ENCODE results near the gene TRAF4.
A peak's percentile ranks its signal among the peaks of the same experiment; 100 is the strongest.

Gene TRAF4

GRCh38 chr17:28741358-28742349 is 2.2 kb upstream of the TRAF4 start:
- no peak for TF ChIP-seq CTCF (IDR thresholded peaks at IDR 0.05; ENCODE audit: control insufficient read depth, extremely low read depth, insufficient read depth)
- H3K4me3 ChIP-seq (ENCODE audit: low read depth, low read length) = no peak overlapping the region
- DNase-seq (ENCODE audit: low read depth) = no peak

- no peak for DNase-seq (ENCODE audit: low read depth)
- H3K4me3 ChIP-seq (ENCODE audit: low read depth, low read length) = peak overlapping the region; percentile 89
- no peak for TF ChIP-seq CTCF (IDR thresholded peaks at IDR 0.05; ENCODE audit: control insufficient read depth, extremely low read depth, insufficient read depth)
Observed at GRCh38 chr17:28744104-28744971, 527 bp downstream of the TRAF4 start.

DNA sequence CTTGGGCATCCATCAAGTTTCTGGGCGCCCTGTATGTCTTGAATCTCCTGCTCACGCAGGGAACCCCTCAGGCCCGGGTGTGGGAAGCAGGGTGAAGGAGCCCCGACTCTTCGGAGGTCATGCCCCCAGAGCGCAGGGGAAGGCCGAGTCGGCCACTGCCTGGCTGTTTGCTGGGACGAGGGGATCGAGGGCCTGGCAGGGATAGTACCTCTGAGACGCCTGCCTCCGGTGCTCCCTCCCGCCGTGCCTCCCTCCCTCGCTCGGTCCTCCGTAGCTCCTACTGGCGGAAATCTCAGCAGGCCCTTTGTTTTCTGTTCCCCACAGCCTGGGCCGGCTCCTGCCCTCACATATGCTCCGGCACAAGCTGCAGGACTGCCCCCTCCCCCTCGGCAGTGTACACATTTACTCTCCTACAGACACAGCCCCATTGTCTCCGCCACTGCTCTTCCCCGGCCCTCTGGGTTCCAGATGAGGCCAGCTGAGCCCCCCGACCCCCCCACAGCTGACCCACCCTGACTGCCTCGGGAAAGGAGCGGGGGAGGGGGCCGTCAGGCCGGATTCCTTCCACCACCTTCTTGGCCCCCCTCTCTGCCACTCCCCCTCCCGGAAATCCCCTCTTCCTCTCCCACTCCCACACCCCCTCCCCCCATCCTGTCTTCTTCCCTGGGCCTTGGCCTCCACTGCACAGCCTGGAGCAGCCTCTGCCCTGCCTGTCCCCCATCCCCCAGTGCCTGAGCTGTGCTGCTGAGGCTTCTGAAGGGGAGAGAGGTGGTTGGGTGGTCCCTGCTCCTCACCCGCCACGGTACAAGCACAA is 1.4 kb downstream of the TRAF4 start:
- TF ChIP-seq CTCF (IDR thresholded peaks at IDR 0.05; ENCODE audit: control insufficient read depth, extremely low read depth, insufficient read depth) = no peak
- DNase-seq (ENCODE audit: low read depth) = no peak
- H3K4me3 ChIP-seq (ENCODE audit: low read depth, low read length) = peak overlapping the region; percentile 89

GRCh38 chr17:28745786-28746411 is 2.1 kb downstream of the TRAF4 start:
- DNase-seq (ENCODE audit: low read depth) = no peak
- H3K4me3 ChIP-seq (ENCODE audit: low read depth, low read length) = peak overlapping the region; percentile 89
- no peak for TF ChIP-seq CTCF (IDR thresholded peaks at IDR 0.05; ENCODE audit: control insufficient read depth, extremely low read depth, insufficient read depth)

GRCh38 chr17:28746611-28747050 is 2.8 kb downstream of the TRAF4 start:
- H3K4me3 ChIP-seq (ENCODE audit: low read depth, low read length) = peak overlapping the region; percentile 89
- DNase-seq (ENCODE audit: low read depth) = peak; percentile 91
- TF ChIP-seq CTCF (IDR thresholded peaks at IDR 0.05; ENCODE audit: control insufficient read depth, extremely low read depth, insufficient read depth) = no peak
